IMR-90 (cell line): ENCODE data around the gene ANXA4. TPM values are rescaled to one million over a fixed set of nuclear protein-coding genes. Genes with fewer than 3 reads are reported as not detected.
"Not testable (repeated sequence)": the region's sequence is repeated elsewhere in the genome, so short reads cannot be mapped to it uniquely, and the experiment has no call there.

ENCODE experiments used
- ATAC-seq: fragments of 200-7000 bp; cut with Tn5 transposase; 2 replicates; pipeline ENCODE4 v1.9.1; 2020; ENCODE audit warnings: low read depth, mild to moderate bottlenecking, moderate library complexity
- BruUV-seq: library from RNA; stranded (reverse); fragments of 400-500 nt; replicated peaks from 2 replicates; lab custom pipeline; 2021; lab: Mats Ljungman, UMichigan
- CTCF ChIA-PET: fragments of 300-600 bp; formaldehyde crosslinking; extraction: SDS; loops from one replicate; lab custom pipeline; 2021; ENCODE audit warnings: antibody characterized with exemption; lab: Yijun Ruan, JAX
- POLR2A ChIA-PET: fragments of 300-600 bp; sonication (Branson Sonifier 250); formaldehyde crosslinking; loops from one replicate; lab custom pipeline; 2022; ENCODE audit warnings: antibody characterized with exemption; ENCODE audit not compliant: unreplicated experiment; lab: Charles Lee
- DNase-seq: peaks from one replicate; pipeline ENCODE4 v3.0.0; 2013
- H2AFZ ChIP-seq: replicated peaks from 2 replicates; pipeline ENCODE3; 2013; ENCODE audit warnings: low read length, mild to moderate bottlenecking; ENCODE audit not compliant: poor library complexity
- H2AK5ac ChIP-seq: 2 replicates; pipeline ENCODE4 v1.6.1; 2013; ENCODE audit warnings: low read depth, low read length, inconsistent platforms
- H2AK9ac ChIP-seq: replicated peaks from 2 replicates; pipeline ENCODE3; 2013; ENCODE audit warnings: mild to moderate bottlenecking, low read depth, low read length, moderate library complexity; ENCODE audit not compliant: poor library complexity
- H2BK120ac ChIP-seq: 2 replicates; pipeline ENCODE4 v1.6.1; 2013; ENCODE audit warnings: low read depth, low read length, inconsistent platforms
- H2BK15ac ChIP-seq: 3 replicates; pipeline ENCODE4 v1.6.1; 2013; ENCODE audit warnings: low read depth, low read length, inconsistent platforms
- H2BK20ac ChIP-seq: 2 replicates; pipeline ENCODE4 v1.6.1; 2013; ENCODE audit warnings: low read depth, mild to moderate bottlenecking, inconsistent platforms, low read length, moderate library complexity
- H2BK5ac ChIP-seq: 2 replicates; pipeline ENCODE4 v1.6.1; 2013; ENCODE audit warnings: mild to moderate bottlenecking, low read depth, low read length, inconsistent platforms; ENCODE audit not compliant: poor library complexity, severe bottlenecking
- H3K14ac ChIP-seq: replicated peaks from 2 replicates; pipeline ENCODE4 v1.6.1; 2013; ENCODE audit warnings: low read depth, low read length, inconsistent platforms
- H3K18ac ChIP-seq: 2 replicates; pipeline ENCODE4 v1.6.1; 2013; ENCODE audit warnings: low read depth, low read length, control low read depth
- H3K23ac ChIP-seq: 2 replicates; pipeline ENCODE4 v1.6.1; 2013; ENCODE audit warnings: low read depth, low read length, inconsistent platforms
- H3K27ac ChIP-seq: 2 replicates; pipeline ENCODE4 v1.5.1; 2013; ENCODE audit warnings: mild to moderate bottlenecking, control low read depth, low read length; ENCODE audit not compliant: insufficient read depth
- H3K27me3 ChIP-seq: 2 replicates; pipeline ENCODE4 v1.6.1; 2013; ENCODE audit warnings: low read length; ENCODE audit not compliant: control insufficient read depth, insufficient read depth
- H3K36me3 ChIP-seq: 2 replicates; pipeline ENCODE4 v1.6.1; 2013; ENCODE audit warnings: low read length, mixed read lengths; ENCODE audit not compliant: control insufficient read depth, insufficient read depth
- H3K4ac ChIP-seq: 2 replicates; pipeline ENCODE4 v1.6.1; 2013; ENCODE audit warnings: low read depth, low read length, inconsistent platforms
- H3K4me1 ChIP-seq: 2 replicates; pipeline ENCODE4 v1.6.1; 2013; ENCODE audit warnings: low read length, mixed read lengths; ENCODE audit not compliant: control insufficient read depth, insufficient read depth
- H3K4me2 ChIP-seq: 2 replicates; pipeline ENCODE4 v1.6.1; 2013; ENCODE audit warnings: low read depth, mild to moderate bottlenecking, control low read depth, low read length, moderate library complexity
- H3K4me3 ChIP-seq: 2 replicates; pipeline ENCODE4 v1.5.1; 2013; ENCODE audit warnings: low read depth, mild to moderate bottlenecking, control low read depth, low read length, moderate library complexity; ENCODE audit not compliant: insufficient read depth
- H3K56ac ChIP-seq: 2 replicates; pipeline ENCODE4 v1.6.1; 2013; ENCODE audit warnings: low read length, inconsistent platforms; ENCODE audit not compliant: insufficient read depth; ENCODE audit errors: extremely low read depth
- H3K79me1 ChIP-seq, 2 experiments: 2 replicates each; pipeline ENCODE4 v1.6.1; 2013; ENCODE audit warnings: low read length in 2 of 2, inconsistent platforms in 1 of 2, low read depth in 1 of 2
- H3K9ac ChIP-seq: 2 replicates; pipeline ENCODE4 v1.6.1; 2013; ENCODE audit warnings: low read depth, low read length, control low read depth
- H3K9me1 ChIP-seq: 2 replicates; pipeline ENCODE4 v1.6.1; 2013; ENCODE audit warnings: low read length, inconsistent platforms; ENCODE audit not compliant: insufficient read depth
- H3K9me3 ChIP-seq: 2 replicates; pipeline ENCODE4 v1.6.1; 2013; ENCODE audit warnings: low read length; ENCODE audit not compliant: control insufficient read depth, insufficient read depth
- H4K20me1 ChIP-seq: 2 replicates; pipeline ENCODE4 v1.6.1; 2013; ENCODE audit warnings: low read length, inconsistent platforms; ENCODE audit not compliant: insufficient read depth
- H4K5ac ChIP-seq: 2 replicates; pipeline ENCODE4 v1.6.1; 2013; ENCODE audit warnings: mild to moderate bottlenecking, low read depth, low read length, control low read depth
- H4K8ac ChIP-seq, 2 experiments: 2 replicates each; pipeline ENCODE4 v1.6.1; 2013; ENCODE audit warnings: low read depth in 2 of 2, low read length in 2 of 2, control low read depth in 1 of 2, inconsistent platforms in 1 of 2
- H4K91ac ChIP-seq: 2 replicates; pipeline ENCODE4 v1.6.1; 2013; ENCODE audit warnings: low read depth, low read length, inconsistent platforms; ENCODE audit not compliant: insufficient read depth
- WGBS, 2 experiments: methylation state at CpG; one replicate each; pipeline versions ENCODE4 v1.1.5 to v1.1.7; 2013; ENCODE audit warnings: missing lambda C conversion rate in 2 of 2; ENCODE audit not compliant: insufficient read length in 1 of 2; ENCODE audit errors: extremely low coverage in 2 of 2; 5-methylcytosine and 5-hydroxymethylcytosine counted together
- dilution Hi-C: fragments of 300-500 bp; cut with HindIII; formaldehyde crosslinking; loops from one replicate; pipeline ENCODE4 v1.14.3; 2018; ENCODE audit warnings: low sequenced_read_pairs; ENCODE audit not compliant: unreplicated experiment
- in situ Hi-C: fragments of 300-500 bp; cut with MboI; formaldehyde crosslinking; loops from 3 replicates; pipeline ENCODE4 v1.14.3; 2019; ENCODE audit warnings: low sequenced_read_pairs, inconsistent platforms, mixed read lengths
- intact Hi-C: fragments of 100-400 bp; cut with micrococcal nuclease; formaldehyde crosslinking; loops from 2 replicates; pipeline ENCODE4 v1.10.0; 2022
- polyA plus RNA-seq, 3 experiments: library from polyadenylated mRNA; depleted of rRNA; stranded (reverse); fragments of >200 nt; gene quantifications; 2 replicates each; pipeline ENCODE4 v1.2.3, GENCODE V29; 2012; ENCODE audit warnings: low replicate concordance in 1 of 3
- total RNA-seq: library from RNA; depleted of rRNA; stranded (reverse); fragments of >200 nt; gene quantifications from 2 replicates; pipeline ENCODE4 v1.2.3, GENCODE V29; 2012

Gene ANXA4
- total and polyA plus RNA-seq, 2 of the 4 experiments (the other 2 are of a cell fraction) = 22.2 to 72.0 TPM

GRCh38 chr2:69763831-69764230 lies 21.9 kb downstream of the ANXA4 start:
- H3K9me1 ChIP-seq, H3K27me3 ChIP-seq, H2BK20ac ChIP-seq, H4K8ac ChIP-seq, H2BK120ac ChIP-seq, H3K56ac ChIP-seq, H2BK5ac ChIP-seq, H3K4me1 ChIP-seq, DNase-seq, ATAC-seq, dilution Hi-C loops, in situ Hi-C loops, H3K4me2 ChIP-seq, H2AK5ac ChIP-seq, H2BK15ac ChIP-seq, CTCF ChIA-PET, H3K18ac ChIP-seq, intact Hi-C loops, H3K4ac ChIP-seq, H2AFZ ChIP-seq, H2AK9ac ChIP-seq, H3K14ac ChIP-seq, H3K9ac ChIP-seq, H3K36me3 ChIP-seq, H3K23ac ChIP-seq, BruUV-seq, H3K4me3 ChIP-seq, POLR2A ChIA-PET, H4K91ac ChIP-seq, H3K27ac ChIP-seq, H4K5ac ChIP-seq, H4K20me1 ChIP-seq, H3K9me3 ChIP-seq: not testable (repeated sequence)
- peaks cover 17 to 42% of the 10 kb centered on the region in 2 experiments for H3K79me1 ChIP-seq
- no CpG with 5 or more reads among the region's 7 CpGs for WGBS, 2 experiments
